Smooth muscle cell (in vitro differentiated cells): ENCODE data around the gene TMEM134. TPM values are rescaled to one million over a fixed set of nuclear protein-coding genes. Genes with fewer than 3 reads are reported as not detected.
A peak's percentile ranks its signal among the peaks of the same experiment; 100 is the strongest.
"Not testable (repeated sequence)": the region's sequence is repeated elsewhere in the genome, so short reads cannot be mapped to it uniquely, and the experiment has no call there.

ENCODE experiments used
- DNase-seq: peaks from one replicate; lab custom pipeline; 2025; ENCODE audit not compliant: unreplicated experiment; lab: John Stamatoyannopoulos, UW
- H2AFZ ChIP-seq: fragments of 200-600 bp; sonication (generic); 2 replicates; pipeline ENCODE4 v1.6.0; 2016; ENCODE audit warnings: antibody characterized with exemption, low read depth, mild to moderate bottlenecking
- H3F3A ChIP-seq: fragments of 200-600 bp; sonication (generic); 2 replicates; pipeline ENCODE4 v1.6.0; 2017; ENCODE audit warnings: antibody characterized with exemption, low read depth
- H3K27ac ChIP-seq: fragments of 200-600 bp; sonication (generic); 2 replicates; pipeline ENCODE4 v1.5.1; 2016; ENCODE audit warnings: low read depth, mild to moderate bottlenecking
- H3K27me3 ChIP-seq: fragments of 200-600 bp; sonication (generic); 2 replicates; pipeline ENCODE4 v1.6.1; 2016; ENCODE audit warnings: low read depth, mild to moderate bottlenecking
- H3K36me3 ChIP-seq: fragments of 200-600 bp; sonication (generic); 2 replicates; pipeline ENCODE4 v1.5.1; 2016; ENCODE audit warnings: low read depth
- H3K4me1 ChIP-seq: fragments of 200-600 bp; sonication (generic); 2 replicates; pipeline ENCODE4 v1.5.1; 2016; ENCODE audit warnings: low read depth
- H3K4me2 ChIP-seq: fragments of 200-600 bp; sonication (generic); 2 replicates; pipeline ENCODE4 v1.6.0; 2016; ENCODE audit warnings: mild to moderate bottlenecking
- H3K4me3 ChIP-seq: fragments of 200-600 bp; sonication (generic); 2 replicates; pipeline ENCODE4 v1.5.1; 2016; ENCODE audit warnings: mild to moderate bottlenecking
- H3K79me2 ChIP-seq: fragments of 200-600 bp; sonication (generic); 2 replicates; pipeline ENCODE4 v1.6.0; 2016; ENCODE audit warnings: low read depth, mild to moderate bottlenecking
- H3K9ac ChIP-seq: fragments of 200-600 bp; sonication (generic); 2 replicates; pipeline ENCODE4 v1.6.0; 2016; ENCODE audit warnings: low read depth
- H3K9me3 ChIP-seq: fragments of 200-600 bp; sonication (generic); replicated peaks from 2 replicates; pipeline ENCODE4 v1.5.1; 2016; ENCODE audit warnings: low read depth
- H4K20me1 ChIP-seq: fragments of 200-600 bp; sonication (generic); 2 replicates; pipeline ENCODE4 v1.6.0; 2016; ENCODE audit warnings: low read depth
- CTCF ChIP-seq: fragments of 200-600 bp; sonication (generic); IDR thresholded peaks from 2 replicates; pipeline ENCODE4 v1.5.1; 2017; ENCODE audit warnings: borderline replicate concordance, mild to moderate bottlenecking, antibody characterized with exemption; ENCODE audit not compliant: insufficient read depth, poor library complexity, severe bottlenecking
- WGBS: methylation state at CpG from one replicate; pipeline ENCODE4 v1.1.7; 2016; ENCODE audit warnings: low lambda C conversion rate; 5-methylcytosine and 5-hydroxymethylcytosine counted together
- polyA plus RNA-seq: library from polyadenylated mRNA; unstranded; fragments of >200 nt; fragmentation: Nextera tagmentation; extraction: Ambion mirVana; gene quantifications from 2 replicates; pipeline ENCODE4 v1.2.1, GENCODE V29; 2016
- total RNA-seq: library from RNA; depleted of rRNA; stranded (reverse); fragments of >200 nt; gene quantifications from 2 replicates; pipeline ENCODE4 v1.2.3, GENCODE V29; 2014

TMEM134 gene
- total and polyA plus RNA-seq, 2 experiments from 2014 or later = 114 to 135 TPM

GRCh38 chr11:67468056-67468455 lies 995 bp downstream of the TMEM134 start:
- Histone ChIP-seq H3K9ac (peak overlapping the region; percentile 87), H3K79me2 (peaks cover 4% of the 10 kb centered on the region), H3K4me1 (peaks cover 4% of the 10 kb centered on the region), H3K9me3 (no peaks in the 10 kb centered on the region), H3K36me3 (no peaks in the 10 kb centered on the region), H2AFZ (no peak overlapping the region), H4K20me1 (no peaks in the 10 kb centered on the region), H3K4me3 (peak overlapping the region; percentile 78), H3K27me3 (no peaks in the 10 kb centered on the region), H3K27ac (peak overlapping the region; percentile 86), H3K4me2 (peak overlapping the region; percentile 92), H3F3A (no peaks in the 10 kb centered on the region)
- WGBS = 63% methylated on average over 5 of the region's 5 CpGs
- TF ChIP-seq CTCF = no peak
- DNase-seq = no peak

- Histone ChIP-seq H3K27ac (no peak overlapping the region), H3K9ac (no peak overlapping the region), H2AFZ (no peak overlapping the region), H3K4me3 (no peak overlapping the region), H3F3A (no peaks in the 10 kb centered on the region), H3K36me3 (no peaks in the 10 kb centered on the region), H3K4me1 (peaks cover 4% of the 10 kb centered on the region), H3K79me2 (peaks cover 4% of the 10 kb centered on the region), H3K27me3 (no peaks in the 10 kb centered on the region), H4K20me1 (no peaks in the 10 kb centered on the region), H3K9me3 (no peaks in the 10 kb centered on the region), H3K4me2 (peak overlapping the region; percentile 92)
- WGBS = 95% methylated on average over 11 of the region's 11 CpGs
- no peak for DNase-seq
- TF ChIP-seq CTCF = no peak
These were observed 1.9 kb downstream of the TMEM134 start for GRCh38 chr11:67466962-67467771.

GRCh38 chr11:67466367-67466766 lies 2.7 kb downstream of the TMEM134 start:
- no peak for DNase-seq
- TF ChIP-seq CTCF = no peak
- peaks cover 4% of the 10 kb centered on the region for H3K79me2 ChIP-seq
- no peak overlapping the region for H3K9ac ChIP-seq
- no peaks in the 10 kb centered on the region for H4K20me1 ChIP-seq
- H3K4me2 ChIP-seq = no peak overlapping the region
- H3K4me3 ChIP-seq = no peak overlapping the region
- over 99% methylated on average over 5 of the region's 5 CpGs for WGBS
- H2AFZ ChIP-seq = no peak overlapping the region
- H3K36me3 ChIP-seq = no peaks in the 10 kb centered on the region
- H3K4me1 ChIP-seq = peaks cover 4% of the 10 kb centered on the region
- peaks cover under 1% of the 10 kb centered on the region for H3F3A ChIP-seq
- H3K9me3 ChIP-seq = no peaks in the 10 kb centered on the region
- no peaks in the 10 kb centered on the region for H3K27me3 ChIP-seq
- H3K27ac ChIP-seq = no peak overlapping the region

GRCh38 chr11:67465530-67465929 lies 3.5 kb downstream of the TMEM134 start:
- peak overlapping the region; percentile 86 for H3K4me2 ChIP-seq
- not testable (repeated sequence) for DNase-seq, H3K27me3 ChIP-seq, H3K79me2 ChIP-seq, H3K36me3 ChIP-seq, H3F3A ChIP-seq, H2AFZ ChIP-seq, H4K20me1 ChIP-seq, H3K9me3 ChIP-seq, H3K4me1 ChIP-seq
- peak overlapping the region; percentile 77 for H3K9ac ChIP-seq
- peak overlapping the region; percentile 50 for H3K4me3 ChIP-seq
- H3K27ac ChIP-seq = peak overlapping the region; percentile 92
- 92% methylated on average over 2 of the region's 2 CpGs for whole genome bisulfite sequencing
